OCI-LY1 (cell line): ENCODE data around the gene SPATA9.

ENCODE experiments used
- H2AFZ ChIP-seq: fragments of 200-600 bp; sonication (generic), shearing (Covaris generic); 2 replicates; pipeline ENCODE4 v1.6.0; 2014; ENCODE audit warnings: antibody characterized with exemption, mild to moderate bottlenecking, low read length
- H3F3A ChIP-seq: fragments of 200-600 bp; sonication (generic), shearing (Covaris generic); 2 replicates; pipeline ENCODE4 v1.6.0; 2014; ENCODE audit warnings: mild to moderate bottlenecking, antibody characterized with exemption, low read length, moderate library complexity; ENCODE audit not compliant: insufficient read depth
- H3K27ac ChIP-seq: fragments of 200-600 bp; sonication (generic); 2 replicates; pipeline ENCODE4 v1.5.1; 2014; ENCODE audit warnings: low read length, mixed run types, mild to moderate bottlenecking, low read depth; ENCODE audit not compliant: poor library complexity, severe bottlenecking
- H3K27me3 ChIP-seq: fragments of 200-600 bp; sonication (generic); 2 replicates; pipeline ENCODE4 v1.6.0; 2014; ENCODE audit warnings: antibody characterized with exemption, mild to moderate bottlenecking, low read length, moderate library complexity; ENCODE audit not compliant: insufficient read depth
- H3K36me3 ChIP-seq: fragments of 200-600 bp; sonication (generic); 2 replicates; pipeline ENCODE4 v1.6.1; 2014; ENCODE audit warnings: mild to moderate bottlenecking, antibody characterized with exemption, low read length, moderate library complexity, mixed read lengths; ENCODE audit not compliant: insufficient read depth
- H3K4me1 ChIP-seq: fragments of 200-600 bp; sonication (generic); 2 replicates; pipeline ENCODE4 v1.5.1; 2014; ENCODE audit warnings: mild to moderate bottlenecking, low read length, moderate library complexity; ENCODE audit not compliant: insufficient read depth, severe bottlenecking
- H3K4me2 ChIP-seq: fragments of 200-600 bp; sonication (generic), shearing (Covaris generic); 2 replicates; pipeline ENCODE4 v1.6.1; 2014; ENCODE audit warnings: low read length
- H3K4me3 ChIP-seq: fragments of 200-600 bp; sonication (generic); 2 replicates; pipeline ENCODE4 v1.5.1; 2014; ENCODE audit warnings: low read length, low read depth, mild to moderate bottlenecking, mixed read lengths; ENCODE audit not compliant: poor library complexity, severe bottlenecking
- H3K79me2 ChIP-seq: fragments of 200-600 bp; shearing (Covaris generic); 2 replicates; pipeline ENCODE4 v1.6.1; 2016; ENCODE audit warnings: mixed run types, low read length, mixed read lengths; ENCODE audit not compliant: insufficient read depth
- H3K9ac ChIP-seq: fragments of 200-600 bp; sonication (generic), shearing (Covaris generic); 2 replicates; pipeline ENCODE4 v1.6.1; 2014; ENCODE audit warnings: mild to moderate bottlenecking, low read length, mixed read lengths
- H3K9me2 ChIP-seq: fragments of 200-600 bp; sonication (generic), shearing (Covaris generic); 2 replicates; pipeline ENCODE4 v1.6.1; 2014; ENCODE audit warnings: low read depth, mild to moderate bottlenecking, low read length, mixed read lengths
- H3K9me3 ChIP-seq: fragments of 200-600 bp; shearing (Covaris generic); 2 replicates; pipeline ENCODE4 v1.6.1; 2014; ENCODE audit warnings: low read length, mixed read lengths
- H4K20me1 ChIP-seq: fragments of 200-600 bp; sonication (generic), shearing (Covaris generic); 2 replicates; pipeline ENCODE4 v1.6.0; 2016; ENCODE audit warnings: mild to moderate bottlenecking, low read length; ENCODE audit not compliant: insufficient read depth
- CTCF ChIP-seq: fragments of 200-600 bp; sonication (generic), shearing (Covaris generic); IDR thresholded peaks from 2 replicates; pipeline ENCODE4 v1.5.1; 2017; ENCODE audit warnings: mild to moderate bottlenecking, antibody characterized with exemption, low read length, moderate library complexity, mixed read lengths
- EZH2 ChIP-seq: fragments of 200-600 bp; sonication (generic), shearing (Covaris generic); IDR thresholded peaks from 2 replicates; pipeline ENCODE4 v1.8.0; 2017; ENCODE audit warnings: borderline replicate concordance, mixed run types, mild to moderate bottlenecking, antibody characterized with exemption, low read length, moderate library complexity, mixed read lengths

Gene SPATA9

GRCh38 chr5:95668728-95669127, 14.1 kb downstream of the SPATA9 start:
- Histone ChIP-seq H3K36me3 (no peaks in the 10 kb centered on the region), H3K9me2 (no peaks in the 10 kb centered on the region), H3K79me2 (no peaks in the 10 kb centered on the region), H3K4me1 (no peaks in the 10 kb centered on the region), H3K27me3 (no peaks in the 10 kb centered on the region), H3K4me2 (no peak overlapping the region), H4K20me1 (no peaks in the 10 kb centered on the region), H3K27ac (no peak overlapping the region), H3K4me3 (no peak overlapping the region), H3K9ac (no peak overlapping the region), H2AFZ (no peak overlapping the region), H3F3A (no peaks in the 10 kb centered on the region), H3K9me3 (no peaks in the 10 kb centered on the region)
- no peak for TF ChIP-seq EZH2
- TF ChIP-seq CTCF: no peak

- H4K20me1 ChIP-seq: no peaks in the 10 kb centered on the region
- no peaks in the 10 kb centered on the region for H3K79me2 ChIP-seq
- no peaks in the 10 kb centered on the region for H3K36me3 ChIP-seq
Observed at GRCh38 chr5:95668216-95668615, 14.6 kb downstream of the SPATA9 start.

DNA sequence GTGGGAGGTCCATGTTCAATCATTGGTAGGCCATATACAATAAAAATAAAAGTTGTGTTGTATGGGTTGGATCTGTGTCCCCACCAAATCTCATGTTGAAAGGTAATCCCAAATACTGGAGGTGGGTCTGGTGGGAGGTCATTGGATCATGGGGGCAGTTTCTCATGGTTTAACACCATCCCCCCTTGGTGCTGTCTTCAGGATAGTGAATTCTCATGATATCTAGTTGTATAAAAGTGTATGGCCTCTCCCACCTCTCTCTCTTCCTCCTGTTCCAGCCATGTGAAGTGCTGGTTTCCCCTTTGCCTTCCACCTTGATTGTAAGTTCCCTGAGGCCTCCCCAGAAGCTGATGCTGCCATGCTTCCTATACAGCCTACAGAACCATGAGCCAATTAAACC, 15.1 kb downstream of the SPATA9 start:
- Histone ChIP-seq H3K36me3 (no peaks in the 10 kb centered on the region), H3K4me1 (no peaks in the 10 kb centered on the region), H2AFZ (no peak overlapping the region), H3K9me2 (no peaks in the 10 kb centered on the region), H3K9ac (no peak overlapping the region), H3F3A (no peaks in the 10 kb centered on the region), H4K20me1 (no peaks in the 10 kb centered on the region), H3K4me3 (no peak overlapping the region), H3K79me2 (no peaks in the 10 kb centered on the region), H3K4me2 (no peak overlapping the region), H3K27me3 (no peaks in the 10 kb centered on the region), H3K27ac (no peak overlapping the region), H3K9me3 (no peaks in the 10 kb centered on the region)
- no peak for TF ChIP-seq EZH2
- no peak for TF ChIP-seq CTCF

More at GRCh38 chr5:95668216-95668615, 14.6 kb downstream of the SPATA9 start:
- no peaks in the 10 kb centered on the region for H3K4me1 ChIP-seq
- H3K9me2 ChIP-seq: no peaks in the 10 kb centered on the region
- no peak overlapping the region for H3K27ac ChIP-seq
- H3K27me3 ChIP-seq: no peaks in the 10 kb centered on the region
- H2AFZ ChIP-seq: no peak overlapping the region
- no peak overlapping the region for H3K4me2 ChIP-seq
- H3K9me3 ChIP-seq: no peaks in the 10 kb centered on the region
- no peak overlapping the region for H3K9ac ChIP-seq
- no peaks in the 10 kb centered on the region for H3F3A ChIP-seq
- H3K4me3 ChIP-seq: no peak overlapping the region
- TF ChIP-seq EZH2: no peak
- no peak for TF ChIP-seq CTCF
